Neuronal stem cell (in vitro differentiated cells): Measurements from ENCODE around the gene BTBD9.

ENCODE experiments used
- DNase-seq: peaks from one replicate; pipeline ENCODE4 v3.0.0-alpha.2; 2013; ENCODE audit warnings: low spot score
- H2AFZ ChIP-seq: one replicate; pipeline ENCODE4 v1.6.1; 2013; ENCODE audit warnings: mild to moderate bottlenecking, low read length, inconsistent platforms
- H2AK5ac ChIP-seq: 2 replicates; pipeline ENCODE4 v1.6.1; 2013; ENCODE audit warnings: low read depth, mild to moderate bottlenecking, inconsistent platforms, low read length, moderate library complexity, mixed read lengths
- H2BK120ac ChIP-seq: 2 replicates; pipeline ENCODE4 v1.6.1; 2013; ENCODE audit warnings: low read depth, mild to moderate bottlenecking, inconsistent platforms, low read length, moderate library complexity, mixed read lengths
- H2BK12ac ChIP-seq: one replicate; pipeline ENCODE4 v1.6.1; 2013; ENCODE audit warnings: low read length, inconsistent platforms
- H2BK15ac ChIP-seq: 2 replicates; pipeline ENCODE4 v1.6.1; 2013; ENCODE audit warnings: mild to moderate bottlenecking, low read length, inconsistent platforms, mixed read lengths
- H2BK5ac ChIP-seq: one replicate; pipeline ENCODE4 v1.6.1; 2013; ENCODE audit warnings: inconsistent platforms, mild to moderate bottlenecking, low read length, moderate library complexity
- H3K14ac ChIP-seq: one replicate; pipeline ENCODE4 v1.6.1; 2013; ENCODE audit warnings: low read length, inconsistent platforms
- H3K18ac ChIP-seq: 2 replicates; pipeline ENCODE4 v1.6.1; 2013; ENCODE audit warnings: low read length, inconsistent platforms
- H3K23ac ChIP-seq: 2 replicates; pipeline ENCODE4 v1.6.1; 2013; ENCODE audit warnings: low read depth, mild to moderate bottlenecking, mixed read lengths, low read length, inconsistent platforms; ENCODE audit not compliant: poor library complexity
- H3K27ac ChIP-seq: replicated peaks from 3 replicates; pipeline ENCODE4 v1.5.1; 2013; ENCODE audit warnings: low read length, inconsistent platforms
- H3K27me3 ChIP-seq, 3 experiments: 2 replicates each; pipeline ENCODE4 v1.6.1; 2013; ENCODE audit warnings: low read length in 3 of 3, mild to moderate bottlenecking in 2 of 3, inconsistent platforms in 1 of 3, low read depth in 1 of 3, mixed read lengths in 1 of 3, moderate library complexity in 1 of 3; ENCODE audit not compliant: control insufficient read depth in 3 of 3, insufficient read depth in 3 of 3
- H3K36me3 ChIP-seq, 2 donors: replicated peaks in 1 of 2; 2 replicates each; pipeline ENCODE4 v1.6.1; 2013; ENCODE audit warnings: low read length in 2 of 2; ENCODE audit not compliant: control insufficient read depth in 2 of 2, insufficient read depth in 2 of 2
- H3K4ac ChIP-seq: 2 replicates; pipeline ENCODE4 v1.6.1; 2013; ENCODE audit warnings: inconsistent platforms, mild to moderate bottlenecking, low read length, moderate library complexity
- H3K4me1 ChIP-seq, 2 donors: 1 replicate in 1 of 2; 2 replicates in 1 of 2; pipeline ENCODE4 v1.6.1; 2013; ENCODE audit warnings: low read length in 2 of 2, low read depth in 1 of 2; ENCODE audit not compliant: control insufficient read depth in 2 of 2, insufficient read depth in 1 of 2
- H3K4me2 ChIP-seq: one replicate; pipeline ENCODE4 v1.6.1; 2013; ENCODE audit warnings: mild to moderate bottlenecking, low read length, inconsistent platforms; ENCODE audit not compliant: insufficient read depth, poor library complexity, severe bottlenecking
- H3K4me3 ChIP-seq, 2 donors: 2 replicates each; pipeline ENCODE4 v1.5.1; 2013; ENCODE audit warnings: low read length in 2 of 2, mild to moderate bottlenecking in 2 of 2, inconsistent platforms in 1 of 2, moderate library complexity in 1 of 2
- H3K79me1 ChIP-seq: one replicate; pipeline ENCODE4 v1.6.1; 2013; ENCODE audit warnings: low read depth, mild to moderate bottlenecking, inconsistent platforms, low read length, moderate library complexity
- H3K9ac ChIP-seq: one replicate; pipeline ENCODE4 v1.6.1; 2013; ENCODE audit warnings: mild to moderate bottlenecking, low read depth, low read length, inconsistent platforms; ENCODE audit not compliant: poor library complexity
- H3K9me3 ChIP-seq, 2 donors: replicated peaks in 1 of 2; 2 replicates each; pipeline versions ENCODE3 to v1.6.1; 2013; ENCODE audit warnings: low read length in 2 of 2, mild to moderate bottlenecking in 2 of 2, inconsistent platforms in 1 of 2, low read depth in 1 of 2, mixed read lengths in 1 of 2, moderate library complexity in 1 of 2; ENCODE audit not compliant: control insufficient read depth in 2 of 2, insufficient read depth in 1 of 2
- H4K8ac ChIP-seq: one replicate; pipeline ENCODE4 v1.6.1; 2013; ENCODE audit warnings: low read depth, mild to moderate bottlenecking, inconsistent platforms, low read length, moderate library complexity
- H4K91ac ChIP-seq: one replicate; pipeline ENCODE4 v1.6.1; 2013; ENCODE audit warnings: low read length, low read depth, mild to moderate bottlenecking, inconsistent platforms; ENCODE audit not compliant: poor library complexity
- WGBS, 2 donors: extraction: QIAGEN DNeasy Blood & Tissue Kit; methylation state at CpG; one replicate each; pipeline ENCODE4 v1.1.7; 2013; ENCODE audit warnings: missing lambda C conversion rate in 2 of 2, mixed read lengths in 1 of 2; ENCODE audit not compliant: insufficient read length in 2 of 2, insufficient replicate concordance in 1 of 2; ENCODE audit errors: extremely low coverage in 2 of 2; 5-methylcytosine and 5-hydroxymethylcytosine counted together

BTBD9 gene

GRCh38 chr6:38194282-38194572, 445.5 kb downstream of the BTBD9 start:
- peak overlapping the region; percentile 27 for H3K14ac ChIP-seq
- no CpG with 5 or more reads among the region's 2 CpGs for WGBS, 2 donors
- no peak overlapping the region for H2AFZ ChIP-seq
- H2BK5ac ChIP-seq, result no peak overlapping the region
- no peak overlapping the region for H3K4ac ChIP-seq
- H3K4me1 ChIP-seq, result peaks cover 16 to 30% of the 10 kb centered on the region in 2 donors
- H3K4me3 ChIP-seq, result no peak overlapping the region
- H3K79me1 ChIP-seq, result no peaks in the 10 kb centered on the region
- no peak overlapping the region for H4K91ac ChIP-seq
- no peak overlapping the region for H3K27ac ChIP-seq
- no peak overlapping the region for H3K4me2 ChIP-seq
- H3K36me3 ChIP-seq, result no peaks in the 10 kb centered on the region
- H2AK5ac ChIP-seq, result no peak overlapping the region
- H2BK12ac ChIP-seq, result no peak overlapping the region
- H3K18ac ChIP-seq, result no peak overlapping the region
- DNase-seq, result no peak
- H3K23ac ChIP-seq, result no peak overlapping the region
- no peak overlapping the region for H4K8ac ChIP-seq
- H2BK120ac ChIP-seq, result no peak overlapping the region
- H3K9ac ChIP-seq, result no peak overlapping the region
- H3K27me3 ChIP-seq, result no peaks in the 10 kb centered on the region
- H2BK15ac ChIP-seq, result no peak overlapping the region
- no peaks in the 10 kb centered on the region for H3K9me3 ChIP-seq

GRCh38 chr6:38193481-38194281, 446.0 kb downstream of the BTBD9 start:
- WGBS, 2 donors, result no CpG with 5 or more reads among the region's 9 CpGs
- Histone ChIP-seq H3K27me3 (no peaks in the 10 kb centered on the region), H2AK5ac (peak overlapping the region; percentile 44), H4K91ac (no peak overlapping the region), H3K4me1 (peaks cover 21 to 30% of the 10 kb centered on the region in 2 donors), H2BK15ac (no peak overlapping the region), H3K9me3 (no peaks in the 10 kb centered on the region), H2AFZ (no peak overlapping the region), H2BK5ac (no peak overlapping the region), H3K18ac (no peak overlapping the region), H3K36me3 (no peaks in the 10 kb centered on the region), H3K79me1 (no peaks in the 10 kb centered on the region), H3K4me3 (no peak overlapping the region), H3K9ac (no peak overlapping the region), H3K4me2 (no peak overlapping the region), H3K27ac (no peak overlapping the region), H2BK12ac (no peak overlapping the region), H3K4ac (no peak overlapping the region), H3K14ac (no peak overlapping the region), H2BK120ac (no peak overlapping the region), H4K8ac (no peak overlapping the region), H3K23ac (no peak overlapping the region)
- DNase-seq, result no peak

- no peak overlapping the region for H2BK5ac ChIP-seq
- no peak overlapping the region for H3K9ac ChIP-seq
- H2AFZ ChIP-seq, result no peak overlapping the region
- no peak overlapping the region for H2BK120ac ChIP-seq
- peak overlapping the region; percentile 44 for H2AK5ac ChIP-seq
- no peak overlapping the region for H4K91ac ChIP-seq
- H3K4me3 ChIP-seq, result no peak overlapping the region
- H3K4me1 ChIP-seq, result peaks cover 27 to 31% of the 10 kb centered on the region in 2 donors
- H3K27me3 ChIP-seq, result no peaks in the 10 kb centered on the region
- no peak overlapping the region for H3K4ac ChIP-seq
- H3K18ac ChIP-seq, result no peak overlapping the region
- H3K27ac ChIP-seq, result no peak overlapping the region
- no peak overlapping the region for H2BK15ac ChIP-seq
- no peaks in the 10 kb centered on the region for H3K9me3 ChIP-seq
- no peak overlapping the region for H4K8ac ChIP-seq
- H3K14ac ChIP-seq, result no peak overlapping the region
- DNase-seq, result no peak
- H3K4me2 ChIP-seq, result no peak overlapping the region
- no CpG with 5 or more reads among the region's 7 CpGs for WGBS, 2 donors
- H2BK12ac ChIP-seq, result no peak overlapping the region
- no peaks in the 10 kb centered on the region for H3K79me1 ChIP-seq
- H3K36me3 ChIP-seq, result no peaks in the 10 kb centered on the region
- no peak overlapping the region for H3K23ac ChIP-seq
Measured at GRCh38 chr6:38193051-38193450, 446.7 kb downstream of the BTBD9 start.

GRCh38 chr6:38192487-38192886, 447.2 kb downstream of the BTBD9 start:
- no peak overlapping the region for H3K23ac ChIP-seq
- H3K4ac ChIP-seq, result no peak overlapping the region
- no peak overlapping the region for H4K91ac ChIP-seq
- no peak overlapping the region for H2AFZ ChIP-seq
- H4K8ac ChIP-seq, result no peak overlapping the region
- no peak overlapping the region for H3K14ac ChIP-seq
- no peaks in the 10 kb centered on the region for H3K79me1 ChIP-seq
- no peak for DNase-seq
- no peaks in the 10 kb centered on the region for H3K36me3 ChIP-seq
- no peak overlapping the region for H2BK12ac ChIP-seq
- no peak overlapping the region for H2AK5ac ChIP-seq
- no peak overlapping the region for H3K4me3 ChIP-seq
- no peak overlapping the region for H2BK5ac ChIP-seq
- H2BK120ac ChIP-seq, result no peak overlapping the region
- no peak overlapping the region for H2BK15ac ChIP-seq
- H3K18ac ChIP-seq, result no peak overlapping the region
- H3K4me2 ChIP-seq, result no peak overlapping the region
- no peak overlapping the region for H3K9ac ChIP-seq
- H3K27ac ChIP-seq, result no peak overlapping the region
- H3K27me3 ChIP-seq, result no peaks in the 10 kb centered on the region
- no CpG with 5 or more reads among the region's 5 CpGs for WGBS, 2 donors
- H3K4me1 ChIP-seq, result peaks cover 32 to 35% of the 10 kb centered on the region in 2 donors
- no peaks in the 10 kb centered on the region for H3K9me3 ChIP-seq
